GM23248 (cell line): ENCODE data around the gene NMRK1. TPM values are rescaled to one million over a fixed set of nuclear protein-coding genes. Genes with fewer than 3 reads are reported as not detected.

Source experiments
- DNase-seq: peaks from one replicate; pipeline ENCODE4 v3.0.0-alpha.2; 2015
- H2AFZ ChIP-seq: fragments of 200-600 bp; sonication (generic); 2 replicates; pipeline ENCODE4 v1.6.1; 2016; ENCODE audit warnings: antibody characterized with exemption
- H3F3A ChIP-seq: fragments of 200-600 bp; sonication (generic); 2 replicates; pipeline ENCODE4 v1.6.1; 2016; ENCODE audit warnings: mild to moderate bottlenecking, antibody characterized with exemption, mixed run types; ENCODE audit not compliant: insufficient read depth
- H3K27ac ChIP-seq: fragments of 200-600 bp; sonication (generic); 2 replicates; pipeline ENCODE4 v1.5.1; 2016; ENCODE audit warnings: mild to moderate bottlenecking
- H3K27me3 ChIP-seq: fragments of 200-600 bp; sonication (generic); replicated peaks from 2 replicates; pipeline ENCODE4 v1.6.1; 2016; ENCODE audit warnings: mild to moderate bottlenecking; ENCODE audit not compliant: insufficient read depth
- H3K36me3 ChIP-seq: fragments of 200-600 bp; sonication (generic); 2 replicates; pipeline ENCODE4 v1.6.1; 2016; ENCODE audit warnings: low read depth, mild to moderate bottlenecking
- H3K4me1 ChIP-seq: fragments of 200-600 bp; sonication (generic); 2 replicates; pipeline ENCODE4 v1.6.1; 2016; ENCODE audit warnings: mild to moderate bottlenecking; ENCODE audit not compliant: insufficient read depth
- H3K4me2 ChIP-seq: fragments of 200-600 bp; sonication (generic); one replicate; pipeline ENCODE4 v1.6.1; 2016; ENCODE audit warnings: mild to moderate bottlenecking; ENCODE audit not compliant: unreplicated experiment
- H3K4me3 ChIP-seq: fragments of 200-600 bp; sonication (generic); 2 replicates; pipeline ENCODE4 v1.5.1; 2016; ENCODE audit warnings: mild to moderate bottlenecking
- H3K79me2 ChIP-seq: fragments of 200-600 bp; sonication (generic); 2 replicates; pipeline ENCODE4 v1.6.1; 2016; ENCODE audit warnings: mild to moderate bottlenecking; ENCODE audit not compliant: insufficient read depth
- H3K9ac ChIP-seq: fragments of 200-600 bp; sonication (generic); 2 replicates; pipeline ENCODE4 v1.6.1; 2016; ENCODE audit warnings: mild to moderate bottlenecking
- H3K9me2 ChIP-seq: fragments of 200-600 bp; sonication (generic); 2 replicates; pipeline ENCODE4 v1.6.1; 2016; ENCODE audit warnings: mixed run types, mild to moderate bottlenecking, moderate library complexity; ENCODE audit not compliant: insufficient read depth
- H3K9me3 ChIP-seq: fragments of 200-600 bp; sonication (generic); one replicate; pipeline ENCODE4 v1.6.1; 2017; ENCODE audit warnings: low read depth
- H4K20me1 ChIP-seq: fragments of 200-600 bp; sonication (generic); 2 replicates; pipeline ENCODE4 v1.6.0; 2016; ENCODE audit not compliant: insufficient read depth
- EZH2 ChIP-seq: fragments of 200-600 bp; sonication (generic); IDR thresholded peaks from 2 replicates; pipeline ENCODE4 v1.6.1; 2018; ENCODE audit warnings: antibody characterized with exemption, mild to moderate bottlenecking; ENCODE audit not compliant: insufficient read depth, poor library complexity, severe bottlenecking
- EZH2phosphoT487 ChIP-seq: fragments of 200-600 bp; sonication (generic); IDR thresholded peaks from 2 replicates; pipeline ENCODE4 v1.6.1; 2018; ENCODE audit warnings: antibody characterized with exemption, moderate library complexity, mild to moderate bottlenecking, low read depth; ENCODE audit not compliant: insufficient read depth
- WGBS, 2 experiments: methylation state at CpG; one replicate each; pipeline ENCODE4 v1.1.6; 2015 to 2017; ENCODE audit warnings: low lambda C conversion rate in 2 of 2, low coverage in 1 of 2; ENCODE audit errors: missing lambda C conversion rate in 2 of 2; 5-methylcytosine and 5-hydroxymethylcytosine counted together
- in situ Hi-C: fragments of 300-500 bp; cut with MboI; formaldehyde crosslinking; loops from 2 replicates; pipeline ENCODE4 v1.15.0; 2020
- polyA plus RNA-seq: library from polyadenylated mRNA; unstranded; fragments of >200 nt; fragmentation: Nextera tagmentation; extraction: Ambion mirVana; gene quantifications from 2 replicates; pipeline ENCODE4 v1.2.1, GENCODE V29; 2016
- total RNA-seq: library from RNA; depleted of rRNA; stranded (reverse); fragments of >200 nt; shearing (Covaris generic); gene quantifications from 2 replicates; pipeline ENCODE4 v1.2.3, GENCODE V29; 2014

The NMRK1 gene
- total and polyA plus RNA-seq, 2 experiments from 2014 or later = 16.6 to 29.2 TPM

- no peaks in the 10 kb centered on the region for H3F3A ChIP-seq
- in situ Hi-C loops = no loop called here
- no peaks in the 10 kb centered on the region for H3K9me2 ChIP-seq
- H3K36me3 ChIP-seq = no peaks in the 10 kb centered on the region
- no peak overlapping the region for H3K27ac ChIP-seq
- H3K4me2 ChIP-seq = no peak overlapping the region
- H3K9me3 ChIP-seq = no peaks in the 10 kb centered on the region
- H4K20me1 ChIP-seq = no peaks in the 10 kb centered on the region
- DNase-seq = no peak
- H3K4me3 ChIP-seq = no peak overlapping the region
- no peak overlapping the region for H2AFZ ChIP-seq
- WGBS, 2 experiments = 87% methylated on average over 1 of the region's 1 CpG
- no peaks in the 10 kb centered on the region for H3K27me3 ChIP-seq
- H3K79me2 ChIP-seq = no peaks in the 10 kb centered on the region
- no peak overlapping the region for H3K9ac ChIP-seq
- no peaks in the 10 kb centered on the region for H3K4me1 ChIP-seq
- TF ChIP-seq EZH2phosphoT487 (no peak), EZH2 (no peak)
Measured at GRCh38 chr9:75053869-75054268, 34.1 kb downstream of the NMRK1 start.

- DNase-seq = no peak
- in situ Hi-C loops = no loop called here
- H3K4me2 ChIP-seq = no peak overlapping the region
- no peaks in the 10 kb centered on the region for H4K20me1 ChIP-seq
- no peaks in the 10 kb centered on the region for H3K9me3 ChIP-seq
- H2AFZ ChIP-seq = no peak overlapping the region
- no peaks in the 10 kb centered on the region for H3K9me2 ChIP-seq
- no peaks in the 10 kb centered on the region for H3F3A ChIP-seq
- no peak overlapping the region for H3K27ac ChIP-seq
- TF ChIP-seq EZH2phosphoT487 = no peak
- no peak for TF ChIP-seq EZH2
- H3K4me1 ChIP-seq = no peaks in the 10 kb centered on the region
- H3K79me2 ChIP-seq = no peaks in the 10 kb centered on the region
- H3K36me3 ChIP-seq = no peaks in the 10 kb centered on the region
- no peak overlapping the region for H3K4me3 ChIP-seq
- no peak overlapping the region for H3K9ac ChIP-seq
- H3K27me3 ChIP-seq = no peaks in the 10 kb centered on the region
Measured at GRCh38 chr9:75051285-75051684, 36.7 kb downstream of the NMRK1 start.

- Histone ChIP-seq H4K20me1 (no peaks in the 10 kb centered on the region), H3K4me1 (no peaks in the 10 kb centered on the region), H3K27me3 (no peaks in the 10 kb centered on the region), H3K36me3 (no peaks in the 10 kb centered on the region), H3K79me2 (no peaks in the 10 kb centered on the region), H3K9ac (no peak overlapping the region), H2AFZ (no peak overlapping the region), H3K27ac (no peak overlapping the region), H3K4me2 (no peak overlapping the region), H3K4me3 (no peak overlapping the region), H3F3A (no peaks in the 10 kb centered on the region), H3K9me2 (no peaks in the 10 kb centered on the region), H3K9me3 (no peaks in the 10 kb centered on the region)
- TF ChIP-seq EZH2phosphoT487 (no peak), EZH2 (no peak)
- no peak for DNase-seq
- 44 to 49% methylated on average over 2 of the region's 2 CpGs for WGBS, 2 experiments
- in situ Hi-C loops = no loop called here
Measured at GRCh38 chr9:75047506-75047905, 40.4 kb downstream of the NMRK1 start.

- no peak overlapping the region for H3K27ac ChIP-seq
- H3K36me3 ChIP-seq = no peaks in the 10 kb centered on the region
- H3K9me2 ChIP-seq = no peaks in the 10 kb centered on the region
- H2AFZ ChIP-seq = no peak overlapping the region
- H3F3A ChIP-seq = no peaks in the 10 kb centered on the region
- H3K4me1 ChIP-seq = no peaks in the 10 kb centered on the region
- H4K20me1 ChIP-seq = no peaks in the 10 kb centered on the region
- in situ Hi-C loops = no loop called here
- H3K9ac ChIP-seq = no peak overlapping the region
- no peak overlapping the region for H3K4me2 ChIP-seq
- H3K27me3 ChIP-seq = no peaks in the 10 kb centered on the region
- no peaks in the 10 kb centered on the region for H3K9me3 ChIP-seq
- WGBS, 2 experiments = 72 to 78% methylated on average over 3 of the region's 3 CpGs
- no peak for TF ChIP-seq EZH2phosphoT487
- no peak for TF ChIP-seq EZH2
- no peak for DNase-seq
- H3K4me3 ChIP-seq = no peak overlapping the region
- no peaks in the 10 kb centered on the region for H3K79me2 ChIP-seq
Measured at GRCh38 chr9:75046725-75047345, 41.1 kb downstream of the NMRK1 start.

GRCh38 chr9:75041041-75041440, 46.9 kb downstream of the NMRK1 start:
- no peak overlapping the region for H3K9ac ChIP-seq
- peaks cover 32% of the 10 kb centered on the region for H3F3A ChIP-seq
- no peak for TF ChIP-seq EZH2phosphoT487
- no peak for TF ChIP-seq EZH2
- peak; percentile 49 for DNase-seq
- in situ Hi-C loops = no loop called here
- H3K4me2 ChIP-seq = peak overlapping the region; percentile 22
- H3K27me3 ChIP-seq = no peaks in the 10 kb centered on the region
- H3K9me3 ChIP-seq = no peaks in the 10 kb centered on the region
- no peaks in the 10 kb centered on the region for H3K79me2 ChIP-seq
- H3K36me3 ChIP-seq = no peaks in the 10 kb centered on the region
- WGBS, 2 experiments = 3% methylated on average over 1 of the region's 1 CpG
- no peak overlapping the region for H3K4me3 ChIP-seq
- no peaks in the 10 kb centered on the region for H3K9me2 ChIP-seq
- H2AFZ ChIP-seq = peak overlapping the region; percentile 37
- H3K4me1 ChIP-seq = peaks cover 35% of the 10 kb centered on the region
- peak overlapping the region; percentile 80; the same call in 1 of the 2 replicates for H3K27ac ChIP-seq
- no peaks in the 10 kb centered on the region for H4K20me1 ChIP-seq
